H1 (cell line): Measurements from ENCODE around the gene BCL11A. TPM values are rescaled to one million over a fixed set of nuclear protein-coding genes. Genes with fewer than 3 reads are reported as not detected.
A peak's percentile ranks its signal among the peaks of the same experiment; 100 is the strongest.

Experiments
- CTCF ChIA-PET: fragments of 300-600 bp; sonication (Branson Sonifier 250); formaldehyde crosslinking; loops from one replicate; lab custom pipeline; 2021; ENCODE audit not compliant: partially characterized antibody; lab: Charles Lee
- POLR2A ChIA-PET: fragments of 300-600 bp; sonication (Branson Sonifier 250); formaldehyde crosslinking; loops from one replicate; lab custom pipeline; 2021; ENCODE audit warnings: inconsistent platforms; ENCODE audit not compliant: partially characterized antibody; lab: Charles Lee
- DNase-seq, 2 experiments: peaks; one replicate each; pipeline versions ENCODE4 v3.0.0 to v3.0.0-alpha.2; 2010 to 2022; ENCODE audit warnings: low spot score in 2 of 2, low read depth in 1 of 2, mixed read lengths in 1 of 2
- FAIRE-seq: peaks from 2 replicates; lab custom pipeline; 2011; peaks lifted over from hg19 to GRCh38; lab: Jason Lieb, UNC
- H2AFZ ChIP-seq: 2 replicates; pipeline ENCODE4 v1.8.1; 2012; ENCODE audit warnings: low read length, inconsistent platforms
- H2AK5ac ChIP-seq: 2 replicates; pipeline ENCODE4 v1.6.1; 2013; ENCODE audit warnings: low read depth, low read length
- H2BK120ac ChIP-seq: replicated peaks from 2 replicates; pipeline ENCODE3; 2013; ENCODE audit warnings: low read depth, low read length, inconsistent platforms
- H2BK12ac ChIP-seq: 2 replicates; pipeline ENCODE4 v1.6.1; 2013; ENCODE audit warnings: low read depth, low read length
- H2BK15ac ChIP-seq: 2 replicates; pipeline ENCODE4 v1.6.1; 2013; ENCODE audit warnings: low read length
- H2BK20ac ChIP-seq: 2 replicates; pipeline ENCODE4 v1.6.1; 2013; ENCODE audit warnings: low read length
- H2BK5ac ChIP-seq: 2 replicates; pipeline ENCODE4 v1.6.1; 2013; ENCODE audit warnings: low read depth, low read length
- H3K14ac ChIP-seq: 2 replicates; pipeline ENCODE4 v1.6.1; 2013; ENCODE audit warnings: inconsistent platforms; ENCODE audit not compliant: insufficient read length
- H3K18ac ChIP-seq: 2 replicates; pipeline ENCODE4 v1.6.1; 2013; ENCODE audit warnings: low read length; ENCODE audit errors: extremely low read depth
- H3K23ac ChIP-seq: 2 replicates; pipeline ENCODE4 v1.6.1; 2013; ENCODE audit warnings: inconsistent platforms; ENCODE audit not compliant: insufficient read length
- H3K23me2 ChIP-seq: 2 replicates; pipeline ENCODE4 v1.6.1; 2013; ENCODE audit warnings: low read depth, low read length
- H3K27ac ChIP-seq: 2 replicates; pipeline ENCODE4 v1.6.1; 2011; ENCODE audit warnings: low read depth, low read length, inconsistent platforms
- H3K27me3 ChIP-seq, 4 experiments: replicated peaks in 1 of 4; 1 replicate in 1 of 4; 2 replicates in 3 of 4; pipeline versions ENCODE4 v1.6.1 to v1.8.1; 2011 to 2013; ENCODE audit warnings: low read length in 3 of 4, mild to moderate bottlenecking in 3 of 4, inconsistent platforms in 2 of 4, mixed read lengths in 2 of 4, moderate library complexity in 1 of 4; ENCODE audit not compliant: control insufficient read depth in 3 of 4, insufficient read depth in 3 of 4; ENCODE audit errors: extremely low read depth in 1 of 4
- H3K36me3 ChIP-seq, 4 experiments: 2 replicates each; pipeline versions ENCODE4 v1.6.1 to v1.8.1; 2011 to 2013; ENCODE audit warnings: mild to moderate bottlenecking in 4 of 4, low read length in 3 of 4, moderate library complexity in 2 of 4, control low read depth in 1 of 4, inconsistent platforms in 1 of 4; ENCODE audit not compliant: insufficient read depth in 4 of 4, control insufficient read depth in 2 of 4
- H3K4ac ChIP-seq: replicated peaks from 2 replicates; pipeline ENCODE3; 2013; ENCODE audit warnings: low read length, low read depth, mixed read lengths, inconsistent platforms; ENCODE audit not compliant: insufficient read length
- H3K4me1 ChIP-seq, 4 experiments: replicated peaks in 1 of 4; 1 replicate in 1 of 4; 2 replicates in 3 of 4; pipeline versions ENCODE4 v1.6.1 to v1.8.1; 2011 to 2013; ENCODE audit warnings: low read length in 3 of 4, inconsistent platforms in 2 of 4, mixed read lengths in 1 of 4; ENCODE audit not compliant: insufficient read depth in 4 of 4, control insufficient read depth in 3 of 4
- H3K4me2 ChIP-seq, 2 experiments: 2 replicates each; pipeline versions ENCODE4 v1.6.1 to v1.8.1; 2011 to 2013; ENCODE audit warnings: low read depth in 2 of 2, low read length in 2 of 2, control low read depth in 1 of 2, inconsistent platforms in 1 of 2, mild to moderate bottlenecking in 1 of 2; ENCODE audit not compliant: insufficient read depth in 1 of 2
- H3K4me3 ChIP-seq, 4 experiments: fragments of 200-600, 300-600 bp in 1 of 4; sonication (generic), shearing (Covaris generic), sonication (Bioruptor Twin) in 1 of 4; 2 replicates each; pipeline versions ENCODE4 v1.5.1 to v1.8.1; 2011 to 2016; ENCODE audit warnings: low read length in 4 of 4, low read depth in 3 of 4, control low read depth in 2 of 4, inconsistent platforms in 2 of 4, mild to moderate bottlenecking in 2 of 4, mixed read lengths in 1 of 4, moderate library complexity in 1 of 4; ENCODE audit not compliant: insufficient read depth in 2 of 4; ENCODE audit errors: extremely low read depth in 1 of 4
- H3K56ac ChIP-seq: replicated peaks from 2 replicates; pipeline ENCODE3; 2013; ENCODE audit warnings: low read depth, mild to moderate bottlenecking, mixed read lengths, low read length, inconsistent platforms; ENCODE audit not compliant: insufficient read length
- H3K79me1 ChIP-seq: 2 replicates; pipeline ENCODE4 v1.6.1; 2013; ENCODE audit warnings: low read depth, low read length, control low read depth
- H3K79me2 ChIP-seq, 2 experiments: 2 replicates each; pipeline versions ENCODE4 v1.6.1 to v1.8.1; 2012 to 2013; ENCODE audit warnings: low read length in 2 of 2, mild to moderate bottlenecking in 2 of 2, inconsistent platforms in 1 of 2; ENCODE audit not compliant: insufficient read depth in 2 of 2, control insufficient read depth in 1 of 2
- H3K9ac ChIP-seq, 4 experiments: replicated peaks in 1 of 4; 1 replicate in 1 of 4; 2 replicates in 3 of 4; pipeline versions ENCODE4 v1.6.1 to v1.8.1; 2011 to 2013; ENCODE audit warnings: low read depth in 3 of 4, low read length in 3 of 4, control low read depth in 2 of 4, mild to moderate bottlenecking in 2 of 4, moderate library complexity in 2 of 4, inconsistent platforms in 1 of 4; ENCODE audit errors: extremely low read depth in 1 of 4
- H3K9me3 ChIP-seq, 2 experiments: 2 replicates each; pipeline versions ENCODE4 v1.6.1 to v1.8.1; 2012 to 2013; ENCODE audit warnings: mild to moderate bottlenecking in 2 of 2, moderate library complexity in 2 of 2, control low read depth in 1 of 2, inconsistent platforms in 1 of 2, low read depth in 1 of 2, low read length in 1 of 2, mixed read lengths in 1 of 2; ENCODE audit not compliant: insufficient read depth in 2 of 2
- H4K20me1 ChIP-seq, 2 experiments: replicated peaks in 1 of 2; 2 replicates each; pipeline versions ENCODE3 to v1.8.1; 2011 to 2013; ENCODE audit warnings: inconsistent platforms in 2 of 2, low read length in 2 of 2, mild to moderate bottlenecking in 1 of 2; ENCODE audit not compliant: insufficient read depth in 2 of 2, control insufficient read depth in 1 of 2
- H4K5ac ChIP-seq: 2 replicates; pipeline ENCODE4 v1.6.1; 2013; ENCODE audit warnings: low read length, low read depth, mixed read lengths, inconsistent platforms; ENCODE audit not compliant: insufficient read length
- H4K8ac ChIP-seq: 2 replicates; pipeline ENCODE4 v1.8.0; 2013; ENCODE audit warnings: mild to moderate bottlenecking, moderate library complexity, low read length, inconsistent platforms; ENCODE audit not compliant: insufficient read depth; ENCODE audit errors: extremely low read depth
- H4K91ac ChIP-seq: replicated peaks from 2 replicates; pipeline ENCODE3; 2013; ENCODE audit warnings: low read length, mixed read lengths, inconsistent platforms; ENCODE audit not compliant: insufficient read length
- BACH1 ChIP-seq: IDR thresholded peaks from 2 replicates; pipeline ENCODE4 v1.6.1; 2012; ENCODE audit warnings: low read length, improper control_type of control experiment
- BRCA1 ChIP-seq: IDR thresholded peaks from 2 replicates; pipeline ENCODE4 v1.6.1; 2012; ENCODE audit warnings: low read depth, low read length, improper control_type of control experiment
- MAFK ChIP-seq: IDR thresholded peaks from 2 replicates; pipeline ENCODE4 v1.6.1; 2012; ENCODE audit warnings: low read depth, mild to moderate bottlenecking, improper control_type of control experiment, low read length
- PHF8 ChIP-seq: fragments of 200-600 bp; sonication (generic); conservative IDR thresholded peaks from 2 replicates; pipeline ENCODE4 v1.7.1; 2012; ENCODE audit warnings: low read depth, mild to moderate bottlenecking, inconsistent platforms, low read length, moderate library complexity
- SP1 ChIP-seq: IDR thresholded peaks from 2 replicates; pipeline ENCODE4 v1.6.1; 2011; ENCODE audit warnings: low read depth, low read length
- SUZ12 ChIP-seq: fragments of 200-600 bp; sonication (generic); IDR thresholded peaks from 2 replicates; pipeline ENCODE4 v1.6.1; 2012; ENCODE audit warnings: mild to moderate bottlenecking, inconsistent platforms, low read length, moderate library complexity, mixed read lengths
- TEAD4 ChIP-seq: IDR thresholded peaks from 2 replicates; pipeline ENCODE4 v1.6.1; 2012; ENCODE audit warnings: low read depth, low read length, inconsistent platforms, mixed read lengths
- WGBS, 2 experiments: shearing (Covaris generic) in 1 of 2; methylation state at CpG; one replicate each; pipeline versions ENCODE4 v1.1.6 to v1.1.7; 2013 to 2015; ENCODE audit warnings: low lambda C conversion rate in 2 of 2, mixed read lengths in 2 of 2, inconsistent platforms in 1 of 2, low coverage in 1 of 2, missing lambda C conversion rate in 1 of 2; ENCODE audit not compliant: insufficient replicate concordance in 2 of 2, insufficient coverage in 1 of 2, insufficient read length in 1 of 2; ENCODE audit errors: extremely low coverage in 1 of 2, missing lambda C conversion rate in 1 of 2; 5-methylcytosine and 5-hydroxymethylcytosine counted together
- polyA plus RNA-seq, 7 experiments: library from polyadenylated mRNA; depleted of rRNA in 3 of 7; stranded (reverse) in 5 of 7; unstranded in 2 of 7; fragments of >200 nt in 5 of 7; fragments of 200-250 nt in 2 of 7; gene quantifications; 1 replicate in 5 of 7; 2 replicates in 1 of 7; 4 replicates in 1 of 7; pipeline versions ENCODE4 v1.2.1 to v1.2.3, GENCODE V29; 2011 to 2013; ENCODE audit warnings: missing spikeins in 2 of 7, mixed read lengths in 2 of 7
- total RNA-seq: library from RNA; stranded (reverse); fragmentation: NEBNext Ultra II Directional; extraction: Animal tissue kit (Norgen Biotek cat#: 25700); gene quantifications from 2 replicates; pipeline ENCODE4 v1.2.1, GENCODE V29; 2021
- TF ChIP-seq, protein P1 (sequence below): IDR thresholded peaks from 2 replicates; pipeline ENCODE4 v1.6.1; 2012; ENCODE audit warnings: inconsistent platforms

Gene BCL11A
- total and polyA plus RNA-seq, 2 of the 8 experiments (the other 6 are each of a cell fraction or from before 2014, with no cell fraction given): 11.9 to 59.3 TPM

DNA sequence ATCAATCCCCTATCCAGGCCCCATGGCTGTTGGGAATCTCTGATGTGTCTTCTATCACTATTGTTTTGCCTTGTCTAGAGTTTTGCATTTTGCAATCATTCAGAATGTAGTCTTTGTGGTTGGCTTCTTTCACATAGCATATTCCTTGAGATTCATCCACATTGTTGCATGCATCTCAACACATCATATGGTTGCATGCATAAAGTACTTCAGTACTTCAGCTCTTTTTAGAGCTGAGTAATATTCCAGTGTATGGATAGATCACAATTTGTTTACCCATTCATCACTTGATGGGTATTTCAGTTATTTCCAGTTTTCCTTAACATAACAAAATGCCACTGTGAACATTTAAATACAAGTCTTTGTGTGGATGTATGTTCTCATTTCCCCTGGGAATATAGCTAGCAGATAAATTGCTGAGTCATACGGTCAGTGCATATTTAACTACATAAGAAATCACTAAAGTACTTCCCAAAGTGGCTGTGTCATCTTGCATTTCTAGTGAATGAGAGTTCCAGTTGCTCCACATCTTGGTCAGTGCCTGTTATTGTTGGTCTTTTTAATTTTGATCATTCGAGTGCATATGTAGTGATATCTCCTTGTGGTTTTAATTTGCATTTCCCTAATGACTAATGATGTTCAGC is 138.8 kb downstream of the BCL11A start:
- WGBS, 2 experiments: 84% methylated on average over 2 of the region's 2 CpGs; no CpG with 5 or more reads in 1 of the 2 experiments
- no peak overlapping the region for H2AFZ ChIP-seq
- no peak overlapping the region for H3K9ac ChIP-seq
- no peak overlapping the region for H2BK120ac ChIP-seq
- no peak overlapping the region for H2BK5ac ChIP-seq
- no peak overlapping the region for H3K14ac ChIP-seq
- no peak overlapping the region for H2BK15ac ChIP-seq
- H3K56ac ChIP-seq: no peak overlapping the region
- H2BK20ac ChIP-seq: no peak overlapping the region
- H3K79me1 ChIP-seq: no peaks in the 10 kb centered on the region
- H3K4me2 ChIP-seq: no peak overlapping the region
- no peaks in the 10 kb centered on the region for H3K27me3 ChIP-seq
- no peaks in the 10 kb centered on the region for H3K79me2 ChIP-seq
- H2BK12ac ChIP-seq: no peak overlapping the region
- H4K8ac ChIP-seq: no peak overlapping the region
- no peak overlapping the region for H3K27ac ChIP-seq
- ChIA-PET POLR2A (no interaction called here), CTCF (no interaction called here)
- H3K23me2 ChIP-seq: peaks cover 8% of the 10 kb centered on the region; the same call in 1 of the 2 replicates
- H2AK5ac ChIP-seq: no peak overlapping the region; the same call in 1 of the 2 replicates
- no peaks in the 10 kb centered on the region for H4K20me1 ChIP-seq
- no peak overlapping the region for H4K91ac ChIP-seq
- FAIRE-seq: no peak
- H3K23ac ChIP-seq: no peak overlapping the region
- no peak for DNase-seq
- H3K4me1 ChIP-seq: peaks cover 4 to 28% (median 15%) of the 10 kb centered on the region in 4 experiments
- no peak overlapping the region for H3K4ac ChIP-seq
- H3K36me3 ChIP-seq: no peaks in the 10 kb centered on the region
- TF ChIP-seq MAFK: peak; percentile 80
- peak; percentile 70 for TF ChIP-seq BACH1
- TF ChIP-seq, protein P1, sequence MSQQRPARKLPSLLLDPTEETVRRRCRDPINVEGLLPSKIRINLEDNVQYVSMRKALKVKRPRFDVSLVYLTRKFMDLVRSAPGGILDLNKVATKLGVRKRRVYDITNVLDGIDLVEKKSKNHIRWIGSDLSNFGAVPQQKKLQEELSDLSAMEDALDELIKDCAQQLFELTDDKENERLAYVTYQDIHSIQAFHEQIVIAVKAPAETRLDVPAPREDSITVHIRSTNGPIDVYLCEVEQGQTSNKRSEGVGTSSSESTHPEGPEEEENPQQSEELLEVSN: no peak
- no peak for TF ChIP-seq PHF8
- no peak for TF ChIP-seq BRCA1
- no peak for TF ChIP-seq SUZ12
- no peak for TF ChIP-seq SP1
- no peak for TF ChIP-seq TEAD4
- TF ChIP-seq, all 59 proteins: peak for 2
- H4K5ac ChIP-seq: no peak overlapping the region
- no peak overlapping the region for H3K4me3 ChIP-seq
- no peak overlapping the region for H3K18ac ChIP-seq
- 0 out of 4 replicates have a peak, but pooled peaks cover 0 to 7% of the 10 kb centered on the region in 2 experiments for H3K9me3 ChIP-seq
